ENCODE results near the gene EHD4.

EHD4 gene

DNA sequence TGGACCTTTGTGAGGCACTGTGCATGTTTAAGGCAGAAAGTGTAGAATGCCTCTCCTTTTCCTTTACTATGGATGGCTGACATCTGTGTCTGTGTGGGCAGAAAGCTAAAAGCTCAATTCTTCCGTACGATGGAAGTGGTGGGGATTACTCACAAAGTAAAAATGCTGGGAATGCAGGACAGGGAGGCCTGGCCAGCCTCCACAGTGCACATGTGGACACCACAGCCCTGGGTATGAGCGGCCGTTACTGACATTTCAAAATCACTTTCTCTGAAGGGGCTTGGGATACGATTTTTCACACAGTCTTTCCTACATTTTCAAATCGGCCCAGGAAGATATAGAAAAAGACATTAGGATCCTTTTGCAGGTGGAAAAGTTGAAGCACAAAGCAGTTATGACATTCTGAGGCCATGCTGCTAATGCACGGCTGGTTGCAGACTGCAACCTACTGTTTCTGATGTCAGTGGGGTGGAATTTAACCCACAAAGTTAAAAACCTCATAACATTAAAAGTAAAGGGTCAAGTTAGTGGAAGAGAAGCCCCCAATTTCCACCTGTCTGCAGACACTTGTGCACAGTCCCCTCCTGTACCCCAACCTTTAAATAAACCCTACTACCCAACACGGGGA is 27.9 kb downstream of the EHD4 start:
- H3K4me3 ChIP-seq (ENCODE audit: low read length), result no peak overlapping the region
- DNase-seq (ENCODE audit: low read depth), result peak; percentile 75
- TF ChIP-seq, protein P1, sequence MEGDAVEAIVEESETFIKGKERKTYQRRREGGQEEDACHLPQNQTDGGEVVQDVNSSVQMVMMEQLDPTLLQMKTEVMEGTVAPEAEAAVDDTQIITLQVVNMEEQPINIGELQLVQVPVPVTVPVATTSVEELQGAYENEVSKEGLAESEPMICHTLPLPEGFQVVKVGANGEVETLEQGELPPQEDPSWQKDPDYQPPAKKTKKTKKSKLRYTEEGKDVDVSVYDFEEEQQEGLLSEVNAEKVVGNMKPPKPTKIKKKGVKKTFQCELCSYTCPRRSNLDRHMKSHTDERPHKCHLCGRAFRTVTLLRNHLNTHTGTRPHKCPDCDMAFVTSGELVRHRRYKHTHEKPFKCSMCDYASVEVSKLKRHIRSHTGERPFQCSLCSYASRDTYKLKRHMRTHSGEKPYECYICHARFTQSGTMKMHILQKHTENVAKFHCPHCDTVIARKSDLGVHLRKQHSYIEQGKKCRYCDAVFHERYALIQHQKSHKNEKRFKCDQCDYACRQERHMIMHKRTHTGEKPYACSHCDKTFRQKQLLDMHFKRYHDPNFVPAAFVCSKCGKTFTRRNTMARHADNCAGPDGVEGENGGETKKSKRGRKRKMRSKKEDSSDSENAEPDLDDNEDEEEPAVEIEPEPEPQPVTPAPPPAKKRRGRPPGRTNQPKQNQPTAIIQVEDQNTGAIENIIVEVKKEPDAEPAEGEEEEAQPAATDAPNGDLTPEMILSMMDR (IDR thresholded peaks at IDR 0.05; ENCODE audit: insufficient read depth, low read depth, low read length, missing control alignments), result no peak

DNA sequence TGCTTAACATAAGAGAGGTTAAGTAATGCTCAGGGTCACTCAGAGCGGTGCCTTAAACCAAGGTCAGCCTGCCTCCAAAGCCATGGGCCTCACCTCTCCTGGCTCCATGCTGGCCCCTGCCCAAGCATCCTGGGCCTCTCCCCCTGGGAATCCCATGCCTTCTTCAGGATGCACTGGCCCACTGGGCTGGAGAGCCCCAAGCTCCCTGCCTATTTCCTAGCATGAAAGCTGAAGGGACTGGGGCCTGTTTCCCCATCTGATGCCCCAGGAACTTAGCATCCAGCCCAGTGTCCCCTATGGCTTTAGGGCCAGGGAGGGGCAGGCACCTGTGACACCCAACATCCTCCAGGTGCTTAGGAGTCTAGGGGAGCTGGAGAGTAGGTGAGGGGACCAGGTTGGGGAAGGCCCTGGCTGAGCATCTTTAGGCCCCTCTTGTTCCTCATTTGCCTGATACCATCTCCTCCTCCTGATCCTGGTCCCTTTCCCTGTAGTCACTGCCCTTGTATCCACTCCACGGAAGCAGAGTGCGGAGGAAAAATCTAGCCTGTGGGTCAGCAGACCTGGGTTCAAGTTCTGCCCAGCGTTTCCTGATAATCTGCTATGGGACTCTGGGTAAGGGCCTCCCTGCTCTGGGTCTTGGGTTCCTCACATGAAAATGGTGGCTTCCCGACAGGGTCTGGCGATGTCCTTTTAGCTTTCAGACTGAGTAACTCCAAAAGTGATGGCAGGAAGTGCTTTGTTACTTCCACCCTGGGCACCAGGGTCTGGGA is 28.6 kb downstream of the EHD4 start:
- TF ChIP-seq, protein P1 (IDR thresholded peaks at IDR 0.05; ENCODE audit: insufficient read depth, low read depth, low read length, missing control alignments), result no peak
- DNase-seq (ENCODE audit: low read depth), result no peak
- H3K4me3 ChIP-seq (ENCODE audit: low read length), result no peak overlapping the region

DNA sequence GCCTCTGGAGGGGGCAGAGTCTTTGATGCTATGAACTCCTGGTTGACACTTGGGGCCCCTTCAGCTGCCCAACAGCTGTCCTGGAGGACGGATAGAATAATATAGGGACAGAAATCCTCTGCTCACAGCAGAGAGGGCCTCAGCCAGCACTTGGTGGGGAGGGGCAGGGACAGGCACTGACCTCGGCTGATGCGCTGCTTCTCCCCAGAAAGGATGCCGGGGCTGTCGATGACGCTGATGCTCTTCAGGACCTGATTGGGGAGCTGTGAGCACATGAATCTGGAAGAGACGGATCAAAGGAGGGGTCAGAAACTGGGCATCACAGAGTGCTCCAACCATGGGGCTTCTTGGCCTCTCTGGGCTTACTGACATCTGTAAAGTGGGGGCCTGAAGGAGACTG is 29.5 kb downstream of the EHD4 start:
- H3K4me3 ChIP-seq (ENCODE audit: low read length), result no peak overlapping the region
- DNase-seq (ENCODE audit: low read depth), result no peak
- TF ChIP-seq, protein P1 (IDR thresholded peaks at IDR 0.05; ENCODE audit: insufficient read depth, low read depth, low read length, missing control alignments), result no peak

DNA sequence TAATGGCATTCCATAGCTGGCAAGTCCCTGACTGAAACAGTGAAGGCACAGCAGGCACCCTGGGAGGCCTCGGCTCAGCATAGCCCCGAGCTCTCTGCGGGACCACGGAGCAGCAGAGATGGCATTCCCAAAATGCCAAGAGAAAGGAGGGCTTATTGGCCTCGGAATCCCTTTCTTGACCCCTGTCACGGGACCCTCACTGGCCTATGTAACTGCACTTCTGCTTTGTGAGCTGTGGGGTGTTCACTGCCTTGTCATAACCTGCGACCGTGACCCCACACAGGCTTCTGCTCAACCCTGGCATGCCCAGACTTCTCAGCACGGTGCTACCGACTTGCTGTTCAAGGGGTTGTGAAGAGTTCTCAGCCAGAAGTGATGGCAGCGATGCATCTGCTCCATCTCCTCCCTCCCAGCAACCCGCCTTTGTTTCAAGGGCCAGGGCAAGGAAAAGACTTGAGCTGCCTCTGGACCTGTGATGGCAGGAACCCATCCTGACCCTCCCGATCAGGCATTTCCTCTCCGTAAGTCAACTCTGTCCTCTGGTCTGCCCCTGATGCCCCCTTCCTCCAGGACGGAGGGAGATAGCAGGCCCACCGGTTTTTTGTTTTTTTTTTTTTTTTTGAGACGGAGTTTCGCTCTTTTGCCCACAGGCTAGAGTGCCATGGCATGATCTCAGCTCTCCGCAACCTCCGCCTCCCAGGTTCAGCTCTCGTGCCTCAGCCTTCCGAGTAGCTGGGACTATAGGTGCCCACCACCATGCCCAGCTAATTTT is 30.5 kb downstream of the EHD4 start:
- TF ChIP-seq, protein P1 (IDR thresholded peaks at IDR 0.05; ENCODE audit: insufficient read depth, low read depth, low read length, missing control alignments), result no peak
- no peak overlapping the region for H3K4me3 ChIP-seq (ENCODE audit: low read length)
- DNase-seq (ENCODE audit: low read depth), result no peak

DNA sequence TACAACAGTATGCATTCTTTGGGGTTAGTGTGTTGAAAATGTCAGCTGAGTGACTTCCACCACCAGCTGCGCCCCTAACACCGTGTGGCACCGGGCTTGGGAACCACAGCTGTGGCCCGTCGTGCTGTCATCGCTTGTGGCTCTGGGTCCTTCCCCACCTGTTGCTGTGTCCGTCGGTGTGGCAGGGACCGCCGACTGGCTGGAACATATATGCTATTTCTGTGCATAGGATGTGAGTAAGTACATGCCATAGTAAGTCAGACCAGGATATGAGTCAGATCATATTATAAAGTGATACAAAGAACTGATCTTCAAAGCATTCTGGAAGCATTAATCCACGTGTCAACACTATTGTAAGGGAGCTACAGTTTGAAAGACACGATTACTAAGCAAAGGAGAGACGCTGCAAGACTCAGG is 31.9 kb downstream of the EHD4 start:
- peak; percentile 94 for DNase-seq (ENCODE audit: low read depth)
- H3K4me3 ChIP-seq (ENCODE audit: low read length), result peak overlapping the region; percentile 7
- TF ChIP-seq, protein P1 (IDR thresholded peaks at IDR 0.05; ENCODE audit: insufficient read depth, low read depth, low read length, missing control alignments), result no peak

DNA sequence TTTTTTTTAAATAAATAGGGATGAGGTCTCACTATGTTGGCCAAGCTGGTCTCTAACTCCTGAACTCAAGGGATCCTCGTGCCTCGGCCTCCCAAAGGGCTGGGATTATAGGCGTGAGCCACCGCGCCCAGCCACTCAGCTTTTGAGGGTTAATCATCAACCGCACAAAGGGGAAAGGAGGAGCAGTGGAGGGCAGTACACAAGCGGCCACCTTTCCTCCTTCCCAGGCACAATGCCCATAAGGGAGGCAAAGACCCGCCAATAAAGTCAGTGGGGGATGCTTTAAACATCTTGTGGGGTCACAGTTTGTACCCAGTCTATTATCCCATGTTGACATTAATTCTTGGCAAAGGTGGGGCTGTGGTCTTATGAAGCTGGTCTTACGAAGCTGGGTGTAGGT is 32.4 kb downstream of the EHD4 start:
- TF ChIP-seq, protein P1 (IDR thresholded peaks at IDR 0.05; ENCODE audit: insufficient read depth, low read depth, low read length, missing control alignments), result no peak
- H3K4me3 ChIP-seq (ENCODE audit: low read length), result no peak overlapping the region
- peak; percentile 56 for DNase-seq (ENCODE audit: low read depth)
